Measurements from ENCODE around the gene NR6A1.
"Not testable (repeated sequence)": the region's sequence is repeated elsewhere in the genome, so short reads cannot be mapped to it uniquely, and the experiment has no call there.

DNA sequence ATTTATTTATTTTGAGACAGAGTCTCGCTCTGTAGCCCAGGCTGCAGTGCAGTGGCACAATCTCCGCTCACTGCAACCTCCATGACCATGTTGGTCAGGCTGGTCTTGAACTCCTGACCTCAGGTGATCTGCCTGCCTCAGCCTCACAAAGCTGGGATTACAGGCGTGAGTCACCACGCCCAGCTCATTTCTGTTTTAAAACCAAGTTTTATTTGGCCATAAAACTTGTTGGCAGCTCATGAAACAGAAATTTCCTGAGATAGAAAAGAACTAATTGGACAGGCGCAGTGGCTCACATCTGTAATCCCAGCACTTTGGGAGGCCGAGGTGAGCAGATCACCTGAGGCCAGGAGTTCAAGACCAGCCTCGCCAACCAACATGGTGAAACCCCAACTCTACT is 155.3 kb downstream of the NR6A1 start:
- TF ChIP-seq ZNF275 (CRISPR knock-in tag; IDR thresholded peaks at IDR 0.05; ENCODE audit: borderline replicate concordance); FOXA3 (CRISPR knock-in tag; IDR thresholded peaks at IDR 0.05): not testable (repeated sequence)
- TF ChIP-seq, protein P1, sequence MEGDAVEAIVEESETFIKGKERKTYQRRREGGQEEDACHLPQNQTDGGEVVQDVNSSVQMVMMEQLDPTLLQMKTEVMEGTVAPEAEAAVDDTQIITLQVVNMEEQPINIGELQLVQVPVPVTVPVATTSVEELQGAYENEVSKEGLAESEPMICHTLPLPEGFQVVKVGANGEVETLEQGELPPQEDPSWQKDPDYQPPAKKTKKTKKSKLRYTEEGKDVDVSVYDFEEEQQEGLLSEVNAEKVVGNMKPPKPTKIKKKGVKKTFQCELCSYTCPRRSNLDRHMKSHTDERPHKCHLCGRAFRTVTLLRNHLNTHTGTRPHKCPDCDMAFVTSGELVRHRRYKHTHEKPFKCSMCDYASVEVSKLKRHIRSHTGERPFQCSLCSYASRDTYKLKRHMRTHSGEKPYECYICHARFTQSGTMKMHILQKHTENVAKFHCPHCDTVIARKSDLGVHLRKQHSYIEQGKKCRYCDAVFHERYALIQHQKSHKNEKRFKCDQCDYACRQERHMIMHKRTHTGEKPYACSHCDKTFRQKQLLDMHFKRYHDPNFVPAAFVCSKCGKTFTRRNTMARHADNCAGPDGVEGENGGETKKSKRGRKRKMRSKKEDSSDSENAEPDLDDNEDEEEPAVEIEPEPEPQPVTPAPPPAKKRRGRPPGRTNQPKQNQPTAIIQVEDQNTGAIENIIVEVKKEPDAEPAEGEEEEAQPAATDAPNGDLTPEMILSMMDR (CRISPR knock-in tag; IDR thresholded peaks at IDR 0.05), result not testable (repeated sequence)
